GM10266 (cell line): ENCODE data around the gene SH3YL1.

Source experiments
- DNase-seq: peaks from one replicate; pipeline ENCODE4 v3.0.0; 2012; ENCODE audit errors: extremely low spot score
- CTCF ChIP-seq: IDR thresholded peaks from 2 replicates; pipeline ENCODE4 v1.5.1; 2012; ENCODE audit warnings: mild to moderate bottlenecking, low read depth; ENCODE audit not compliant: control insufficient read depth, insufficient read depth; ENCODE audit errors: missing control alignments

SH3YL1 gene

GRCh38 chr2:274503-274902 lies 10.7 kb upstream of the SH3YL1 start:
- no peak for TF ChIP-seq CTCF
- no peak for DNase-seq

GRCh38 chr2:273333-273732 lies 9.5 kb upstream of the SH3YL1 start:
- no peak for TF ChIP-seq CTCF
- DNase-seq = no peak

- DNase-seq = no peak
- TF ChIP-seq CTCF = no peak
Observed at GRCh38 chr2:271917-272316, 8.1 kb upstream of the SH3YL1 start.

GRCh38 chr2:270861-271260 lies 7.0 kb upstream of the SH3YL1 start:
- no peak for DNase-seq
- TF ChIP-seq CTCF = no peak

- TF ChIP-seq CTCF = no peak
- DNase-seq = no peak
Observed at GRCh38 chr2:269356-270030, 5.7 kb upstream of the SH3YL1 start.

GRCh38 chr2:268323-268722 lies 4.5 kb upstream of the SH3YL1 start:
- no peak for TF ChIP-seq CTCF
- DNase-seq = no peak

GRCh38 chr2:264493-265468 lies 949 bp upstream of the SH3YL1 start, which contains the start of gene ACP1:
Gene ACP1, plus strand, starts transcription at chr2:264947. Its CDS starts 18 bp downstream, at chr2:264965.
- no peak for TF ChIP-seq CTCF
- peak; percentile 98 for DNase-seq
